GM12874 (cell line): Measurements from ENCODE around the gene SCN2A.

Experiments
- TF ChIP-seq, protein P1 (sequence below): IDR thresholded peaks from 2 replicates; pipeline ENCODE4 v1.5.1; 2011; ENCODE audit warnings: low read depth, mild to moderate bottlenecking, control low read depth, low read length, moderate library complexity; ENCODE audit not compliant: insufficient read depth

SCN2A gene

GRCh38 chr2:165348441-165348840, 109.2 kb downstream of the SCN2A start:
- TF ChIP-seq, protein P1, sequence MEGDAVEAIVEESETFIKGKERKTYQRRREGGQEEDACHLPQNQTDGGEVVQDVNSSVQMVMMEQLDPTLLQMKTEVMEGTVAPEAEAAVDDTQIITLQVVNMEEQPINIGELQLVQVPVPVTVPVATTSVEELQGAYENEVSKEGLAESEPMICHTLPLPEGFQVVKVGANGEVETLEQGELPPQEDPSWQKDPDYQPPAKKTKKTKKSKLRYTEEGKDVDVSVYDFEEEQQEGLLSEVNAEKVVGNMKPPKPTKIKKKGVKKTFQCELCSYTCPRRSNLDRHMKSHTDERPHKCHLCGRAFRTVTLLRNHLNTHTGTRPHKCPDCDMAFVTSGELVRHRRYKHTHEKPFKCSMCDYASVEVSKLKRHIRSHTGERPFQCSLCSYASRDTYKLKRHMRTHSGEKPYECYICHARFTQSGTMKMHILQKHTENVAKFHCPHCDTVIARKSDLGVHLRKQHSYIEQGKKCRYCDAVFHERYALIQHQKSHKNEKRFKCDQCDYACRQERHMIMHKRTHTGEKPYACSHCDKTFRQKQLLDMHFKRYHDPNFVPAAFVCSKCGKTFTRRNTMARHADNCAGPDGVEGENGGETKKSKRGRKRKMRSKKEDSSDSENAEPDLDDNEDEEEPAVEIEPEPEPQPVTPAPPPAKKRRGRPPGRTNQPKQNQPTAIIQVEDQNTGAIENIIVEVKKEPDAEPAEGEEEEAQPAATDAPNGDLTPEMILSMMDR: no peak

DNA sequence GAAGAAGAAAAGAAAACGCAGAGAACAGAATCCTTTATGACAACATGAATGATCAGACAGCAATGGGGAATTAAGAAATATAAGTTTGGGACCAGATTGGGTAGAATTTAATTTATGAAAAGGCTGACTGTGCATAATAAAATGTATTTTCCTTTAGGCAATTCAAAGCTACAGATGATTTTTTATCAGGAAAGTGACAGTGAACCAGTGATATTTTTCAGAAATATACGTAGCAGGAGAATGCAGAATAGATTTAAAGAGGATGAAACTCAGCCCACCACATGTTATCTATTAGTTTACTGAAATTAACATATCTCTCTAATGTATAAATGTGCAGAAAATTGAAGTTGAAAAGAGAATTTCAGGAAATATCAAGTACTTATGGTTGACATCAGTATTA, 110.0 kb downstream of the SCN2A start:
- TF ChIP-seq, protein P1: no peak

- TF ChIP-seq, protein P1: no peak
Measured at GRCh38 chr2:165357758-165358157, 118.5 kb downstream of the SCN2A start.

- TF ChIP-seq, protein P1: no peak
Measured at GRCh38 chr2:165361514-165361913, 122.3 kb downstream of the SCN2A start.

DNA sequence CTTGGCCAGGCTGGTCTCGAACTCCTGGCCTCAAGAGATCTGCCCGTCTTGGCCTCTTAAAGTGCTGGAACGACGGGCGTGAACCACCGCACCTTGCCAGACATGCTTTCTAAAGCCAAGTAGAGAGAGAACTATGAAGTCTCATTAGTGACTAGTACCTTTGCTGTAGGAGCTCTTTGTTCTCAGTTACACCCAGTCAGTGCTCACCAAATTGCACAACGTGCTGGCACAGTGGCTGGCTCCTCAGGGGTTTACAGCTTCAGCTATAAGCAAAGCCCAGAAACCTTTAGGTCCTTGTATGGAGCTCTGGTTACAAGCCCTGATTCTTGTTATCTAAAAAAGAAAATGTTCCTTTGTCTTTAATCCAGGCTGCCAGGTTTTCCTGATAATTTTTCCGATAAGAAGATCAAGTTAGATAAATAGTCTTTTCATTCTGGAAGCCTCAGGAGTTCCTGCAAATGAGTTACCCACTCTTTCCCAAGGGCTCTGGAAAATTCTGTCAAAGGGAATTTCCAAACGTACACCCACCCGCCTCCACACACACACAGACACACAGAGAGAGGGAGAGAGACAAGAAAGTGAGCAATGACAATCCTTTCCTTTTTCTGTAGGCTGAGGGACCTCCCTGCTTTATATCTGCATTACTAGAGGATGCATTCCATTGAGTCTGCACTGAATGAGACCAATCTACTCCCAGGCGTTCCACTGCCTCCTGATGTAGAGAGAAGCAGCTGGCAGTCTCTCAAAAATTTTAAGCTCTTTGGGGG, 130.1 kb downstream of the SCN2A start:
- TF ChIP-seq, protein P1: no peak

GRCh38 chr2:165369898-165370296, 130.7 kb downstream of the SCN2A start:
- TF ChIP-seq, protein P1: no peak

DNA sequence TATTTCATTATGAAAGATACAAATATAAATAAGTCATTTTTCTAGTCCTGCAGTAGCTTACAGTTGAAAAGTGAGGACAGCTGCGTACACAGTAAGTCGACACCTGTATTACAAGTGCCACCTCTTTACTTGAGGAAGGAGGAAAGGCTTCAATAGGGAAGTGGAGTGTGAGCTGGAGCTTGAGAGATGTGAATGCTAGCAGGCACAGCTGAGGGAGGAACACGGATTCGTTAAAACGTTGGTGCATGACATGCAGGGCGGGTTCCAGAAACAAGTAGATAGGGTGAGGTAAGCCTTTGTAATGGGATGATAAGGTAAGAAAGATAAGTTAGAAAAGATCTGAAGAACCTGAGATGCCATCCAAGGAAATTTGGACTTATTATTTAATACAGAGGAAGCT, 132.1 kb downstream of the SCN2A start:
- TF ChIP-seq, protein P1: no peak
